GM19455 (cell line): Measurements from ENCODE around the gene RNF4.
"Not testable (repeated sequence)": the region's sequence is repeated elsewhere in the genome, so short reads cannot be mapped to it uniquely, and the experiment has no call there.

Experiments
- ATAC-seq: cut with Tn5 transposase; IDR thresholded peaks from one replicate; pipeline ENCODE4 v1.9.1; 2021; ENCODE audit not compliant: unreplicated experiment

RNF4 gene

DNA sequence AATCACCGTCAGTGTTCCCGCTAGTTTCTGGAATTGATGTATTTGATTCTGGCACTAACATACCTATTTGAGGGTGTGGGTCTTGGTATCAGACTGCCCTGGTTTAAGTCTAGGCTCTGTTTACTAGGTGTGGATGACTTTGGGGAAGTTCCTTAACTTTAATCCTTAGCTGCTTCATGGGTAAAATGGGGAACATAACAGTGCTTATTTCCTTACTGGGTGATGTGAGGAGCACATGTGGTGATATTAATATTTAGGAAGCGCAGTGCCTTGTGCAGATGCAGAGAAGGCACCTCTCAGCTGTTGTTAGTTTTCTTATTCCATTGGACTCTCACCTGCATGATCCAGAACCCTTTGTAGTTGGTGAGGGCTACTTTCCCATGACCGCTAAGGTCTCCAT, 17.1 kb downstream of the RNF4 start:
- no peak for ATAC-seq

DNA sequence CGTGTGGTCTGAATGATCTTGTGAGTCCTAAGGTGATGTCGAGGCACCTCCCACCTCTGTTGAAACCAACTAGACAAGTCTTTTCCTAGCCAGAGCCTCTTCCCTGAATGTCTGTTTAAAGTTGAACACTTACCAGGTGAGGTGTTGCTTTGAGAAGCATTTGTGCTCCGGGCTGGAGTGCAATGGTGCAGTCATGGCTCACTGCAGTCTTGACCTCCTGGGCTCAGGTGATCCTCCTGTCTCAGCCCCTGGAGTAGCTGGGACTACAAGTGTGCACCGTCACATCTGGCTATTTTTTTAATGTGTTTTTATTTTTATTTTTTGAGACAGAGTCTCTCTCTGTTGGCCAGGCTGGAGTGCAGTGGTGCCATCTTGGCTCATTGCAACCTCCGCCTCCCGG, 18.1 kb downstream of the RNF4 start:
- ATAC-seq: no peak

DNA sequence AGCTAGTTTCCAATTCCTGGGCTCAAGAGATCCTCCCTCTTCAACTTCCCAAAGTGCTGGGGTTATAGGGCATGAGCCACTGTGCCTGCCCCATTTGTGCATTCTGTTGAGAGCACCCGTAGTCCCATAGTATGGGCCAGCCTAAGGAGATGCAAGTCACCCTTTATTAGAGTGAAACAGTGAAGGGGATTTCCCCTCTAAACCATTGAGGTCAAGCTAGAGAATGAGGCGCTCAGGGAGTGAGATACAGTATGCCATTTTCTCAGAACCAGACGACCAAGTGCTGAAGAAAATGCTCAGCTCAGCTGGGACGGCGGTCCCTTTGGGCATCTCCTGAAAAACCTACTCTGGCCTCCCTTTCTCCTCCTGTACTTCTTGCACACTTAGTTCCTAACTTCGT, 18.7 kb downstream of the RNF4 start:
- ATAC-seq: peak; percentile 54

DNA sequence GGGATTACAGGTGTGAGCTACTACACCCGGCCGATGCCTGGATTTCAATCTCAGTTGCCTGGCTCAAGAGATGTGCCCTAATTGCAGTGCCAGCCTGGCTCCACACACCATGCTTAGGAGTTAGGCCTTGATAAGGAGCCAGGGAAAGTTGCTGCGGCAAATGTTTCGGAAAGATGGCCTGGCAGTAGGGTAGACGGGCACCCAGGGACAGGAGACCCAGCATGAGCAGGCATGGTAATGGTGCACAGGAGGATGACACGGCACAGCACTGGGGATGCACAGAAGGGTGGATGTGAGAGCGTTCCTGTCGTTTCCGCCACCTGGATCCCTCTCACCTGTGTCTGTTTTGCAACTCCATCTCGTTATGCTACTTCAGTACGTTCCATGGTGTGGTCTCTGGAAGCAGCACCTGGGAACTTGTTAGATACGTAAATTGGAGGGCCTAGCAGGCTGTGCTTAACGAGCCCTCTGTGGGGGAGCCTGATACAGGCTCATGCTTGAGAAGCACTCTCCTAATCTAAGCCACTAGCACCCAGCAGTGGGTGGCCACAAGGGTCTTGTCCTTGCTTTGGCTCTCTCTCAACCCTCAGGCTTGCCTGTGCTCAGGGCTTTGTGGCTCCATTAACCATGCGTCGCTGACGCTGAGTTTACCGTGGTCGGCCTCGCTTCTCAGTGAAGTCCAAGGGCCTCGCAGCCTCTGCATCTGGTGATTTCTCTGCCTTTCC, 20.3 kb downstream of the RNF4 start:
- ATAC-seq: no peak

DNA sequence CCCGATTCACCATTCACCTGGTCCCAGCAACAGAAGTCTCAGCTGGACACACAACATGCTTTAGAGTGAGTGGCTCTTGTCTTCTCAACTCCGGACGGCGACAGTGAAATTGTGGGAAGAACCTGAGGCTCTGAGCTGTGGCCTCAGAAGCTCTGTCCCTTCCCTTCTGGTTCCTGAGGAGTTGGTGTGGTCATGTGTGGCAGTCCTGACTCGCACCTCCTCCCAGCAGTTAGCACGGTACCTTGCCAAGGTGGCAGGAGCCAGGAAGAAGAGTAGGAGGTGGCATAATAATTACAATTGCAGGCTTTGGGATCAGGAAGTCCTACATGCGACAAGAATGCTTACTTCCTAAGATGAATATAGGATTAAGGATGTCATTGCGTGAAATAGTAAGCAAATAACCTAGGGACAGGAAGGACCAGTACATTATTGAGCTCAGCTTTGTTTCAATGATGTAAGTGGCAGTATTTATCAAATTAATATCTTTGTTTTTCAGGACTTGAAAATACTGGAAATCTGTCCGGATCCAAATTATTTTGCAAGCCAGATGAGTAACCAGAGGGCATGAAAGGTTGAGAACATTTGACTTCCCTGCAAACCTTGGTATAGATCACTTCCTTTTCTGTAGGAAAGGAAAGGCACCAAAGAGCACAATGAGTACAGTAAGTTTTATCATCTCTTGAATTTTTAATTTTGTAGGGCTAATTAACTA, 21.1 kb downstream of the RNF4 start:
- no peak for ATAC-seq

DNA sequence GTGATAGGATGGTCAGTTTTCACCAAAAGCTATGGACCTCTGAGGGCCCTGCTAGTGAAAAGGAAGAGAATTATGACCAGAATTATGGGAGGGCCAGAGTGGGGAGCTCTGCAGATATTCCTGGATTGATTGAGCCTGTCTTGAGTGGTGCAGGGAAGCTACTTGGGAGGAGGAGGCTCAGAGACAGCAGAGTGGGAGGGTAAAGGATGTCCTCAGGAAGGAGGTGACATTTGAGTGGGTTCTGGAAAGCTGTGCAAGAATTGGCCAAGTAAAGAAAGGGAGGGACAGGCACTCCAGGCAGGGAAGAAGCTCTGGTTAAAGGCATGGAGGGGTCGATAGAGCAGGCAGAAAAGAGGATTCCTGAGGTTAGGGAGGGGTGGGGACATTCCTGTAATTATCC, 24.1 kb downstream of the RNF4 start:
- no peak for ATAC-seq

DNA sequence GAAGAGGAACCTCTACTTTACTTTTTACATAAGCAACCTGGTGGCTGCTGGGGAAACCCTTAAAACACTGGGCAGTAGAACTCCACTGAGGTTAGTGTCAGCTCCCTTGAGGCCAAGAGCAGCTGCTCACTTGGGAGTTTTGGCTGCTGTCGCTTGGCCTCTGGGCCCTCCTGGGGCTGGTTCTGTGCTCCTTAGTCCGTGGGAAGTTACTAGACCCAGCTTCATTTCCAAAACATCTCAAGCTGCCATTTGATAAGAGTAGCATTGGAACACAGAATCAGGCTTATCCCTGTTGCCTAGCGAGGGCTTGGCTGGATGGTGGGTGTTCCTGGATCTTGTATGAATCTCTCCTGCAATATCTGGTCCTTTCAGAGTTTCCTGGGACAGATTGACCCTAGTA, 26.1 kb downstream of the RNF4 start:
- no peak for ATAC-seq

DNA sequence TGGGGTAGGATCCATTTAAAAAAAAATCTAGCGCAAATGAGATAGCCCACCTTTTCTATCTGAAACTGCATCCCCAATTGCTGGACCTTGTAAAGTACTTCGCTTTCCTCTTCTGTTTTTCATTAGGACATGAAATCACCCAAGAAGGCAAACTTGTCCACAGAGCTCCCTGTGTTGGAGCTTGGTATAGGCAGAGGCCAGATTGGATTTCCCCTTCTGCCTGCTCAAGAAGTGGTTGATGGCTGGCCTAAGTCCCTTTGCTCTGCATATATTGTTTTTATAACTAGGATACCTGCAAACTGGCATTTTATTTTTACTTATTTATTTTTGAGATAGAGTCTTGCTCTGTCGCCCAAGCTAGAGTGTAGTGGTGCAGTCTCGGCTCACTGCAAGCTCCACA, 28.4 kb downstream of the RNF4 start:
- no peak for ATAC-seq

DNA sequence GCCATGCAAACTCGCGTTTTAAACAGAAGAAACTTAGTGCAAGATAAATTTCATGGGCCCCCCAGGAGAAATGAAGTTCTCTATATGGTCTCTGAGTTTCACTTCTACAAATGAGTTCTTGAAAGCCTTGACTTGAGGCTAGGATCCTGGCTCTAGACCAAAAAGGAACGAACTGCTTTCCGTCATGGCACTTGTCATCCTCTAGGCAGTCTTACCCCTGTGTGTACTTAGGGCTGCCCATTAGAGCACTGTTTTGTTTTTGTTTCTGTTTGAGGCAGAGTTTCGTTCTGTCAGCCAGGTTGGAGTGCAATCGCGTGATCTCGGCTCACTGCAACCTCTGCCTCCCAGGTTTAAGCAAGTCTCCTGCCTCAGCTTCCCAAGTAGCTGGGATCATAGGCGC, 29.0 kb downstream of the RNF4 start:
- peak; percentile 86 for ATAC-seq

DNA sequence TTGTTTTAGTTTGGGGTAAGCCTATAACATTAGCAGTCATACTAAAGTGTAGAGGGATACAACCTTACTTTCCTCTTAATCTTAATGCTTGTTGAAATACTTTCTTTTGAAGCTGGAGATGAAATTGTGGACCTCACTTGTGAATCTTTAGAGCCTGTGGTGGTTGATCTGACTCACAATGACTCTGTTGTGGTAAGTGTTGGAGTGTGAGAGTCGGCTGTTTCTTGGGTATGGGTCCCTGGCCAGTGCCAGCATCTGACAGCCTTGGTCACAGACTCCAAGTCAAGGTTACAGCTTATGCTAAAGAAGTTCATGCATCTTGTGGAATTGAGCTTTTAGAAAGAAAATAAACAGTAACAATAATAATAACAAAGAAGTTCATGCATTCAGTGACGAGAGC, 31.6 kb downstream of the RNF4 start:
- no peak for ATAC-seq

DNA sequence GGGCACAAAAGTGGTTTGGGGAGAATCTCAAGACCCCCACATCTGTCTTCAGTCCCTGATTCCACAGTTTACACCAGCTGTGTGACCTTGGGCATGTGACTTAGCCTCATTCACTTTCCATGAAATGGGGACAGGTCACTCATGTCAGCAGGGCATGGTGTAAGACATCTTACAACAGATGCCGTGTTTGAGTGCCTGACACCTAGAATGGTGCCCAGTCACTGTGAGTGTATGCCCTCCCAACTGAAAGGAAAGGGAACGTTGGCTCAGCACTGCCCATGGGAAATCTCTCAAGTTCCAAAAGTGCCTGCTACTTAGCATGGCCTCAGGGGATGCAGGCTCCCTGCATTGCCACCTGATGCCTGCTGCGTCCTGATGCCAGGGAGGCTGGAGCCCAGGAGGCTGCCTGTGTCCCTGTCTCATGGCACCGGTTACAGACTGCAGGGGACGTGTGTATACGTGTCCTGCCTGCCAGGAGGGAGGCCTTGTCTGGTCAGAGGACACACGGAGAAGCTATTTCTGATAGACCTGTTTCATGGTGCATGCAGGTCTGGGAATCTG, 32.2 kb downstream of the RNF4 start:
- no peak for ATAC-seq

DNA sequence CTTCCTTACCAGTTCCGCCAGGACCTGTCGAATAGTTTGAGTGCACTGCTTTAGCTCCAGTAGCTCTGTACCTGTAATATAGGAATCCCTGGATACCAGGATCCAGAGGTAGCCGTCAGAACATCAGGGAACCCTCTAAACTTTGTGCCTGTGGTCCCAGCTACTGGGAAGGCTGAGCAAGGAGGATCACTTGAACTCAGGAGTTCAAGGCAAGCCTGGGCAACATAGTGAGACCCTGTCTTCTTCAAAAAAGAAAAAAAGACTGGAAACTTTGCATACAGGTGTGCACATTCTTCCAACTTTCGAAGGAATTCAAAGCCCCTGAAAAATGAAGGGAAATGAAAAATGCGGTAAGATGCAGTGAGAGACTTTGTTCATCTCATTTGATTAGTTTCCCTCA, 34.9 kb downstream of the RNF4 start:
- ATAC-seq: no peak

DNA sequence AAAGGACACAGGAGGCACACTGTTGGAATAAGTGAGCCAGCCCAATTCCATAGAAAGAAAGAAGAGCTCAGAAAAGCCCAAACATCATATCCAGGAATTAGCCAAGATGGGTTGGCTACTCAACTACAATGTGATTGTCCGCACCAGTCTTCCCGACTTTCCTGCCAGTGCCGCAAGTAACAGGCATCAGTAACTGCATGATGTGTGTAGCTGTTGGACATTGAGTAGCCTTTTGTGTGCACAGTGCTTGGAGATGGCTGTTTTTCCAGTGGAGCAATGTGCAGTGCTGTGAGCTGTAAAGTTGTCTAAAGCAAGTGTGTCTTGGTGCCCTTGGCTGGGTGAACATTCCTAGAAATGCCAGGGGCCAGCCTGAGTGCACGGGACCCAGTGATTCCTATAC, 38.4 kb downstream of the RNF4 start:
- ATAC-seq: no peak

DNA sequence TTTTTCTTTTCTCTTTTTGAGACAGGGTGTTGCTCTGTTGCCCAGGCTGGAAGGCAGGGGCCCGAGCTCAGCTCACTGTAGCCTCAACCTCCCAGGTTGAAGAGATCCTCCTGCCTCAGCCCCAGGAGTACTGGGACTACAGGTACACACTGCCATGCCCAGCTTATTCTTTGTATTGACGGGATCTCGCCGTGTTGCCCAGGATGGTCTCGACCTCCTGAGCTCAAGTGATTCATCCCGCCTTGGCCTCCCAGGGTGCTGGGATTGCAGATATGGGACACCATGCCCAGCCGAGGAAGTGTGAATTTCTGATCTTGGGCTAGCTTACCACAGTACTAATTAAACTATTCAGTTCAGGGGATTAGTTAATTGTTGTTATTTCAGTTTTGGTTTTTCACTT, 38.9 kb downstream of the RNF4 start:
- ATAC-seq: no peak

DNA sequence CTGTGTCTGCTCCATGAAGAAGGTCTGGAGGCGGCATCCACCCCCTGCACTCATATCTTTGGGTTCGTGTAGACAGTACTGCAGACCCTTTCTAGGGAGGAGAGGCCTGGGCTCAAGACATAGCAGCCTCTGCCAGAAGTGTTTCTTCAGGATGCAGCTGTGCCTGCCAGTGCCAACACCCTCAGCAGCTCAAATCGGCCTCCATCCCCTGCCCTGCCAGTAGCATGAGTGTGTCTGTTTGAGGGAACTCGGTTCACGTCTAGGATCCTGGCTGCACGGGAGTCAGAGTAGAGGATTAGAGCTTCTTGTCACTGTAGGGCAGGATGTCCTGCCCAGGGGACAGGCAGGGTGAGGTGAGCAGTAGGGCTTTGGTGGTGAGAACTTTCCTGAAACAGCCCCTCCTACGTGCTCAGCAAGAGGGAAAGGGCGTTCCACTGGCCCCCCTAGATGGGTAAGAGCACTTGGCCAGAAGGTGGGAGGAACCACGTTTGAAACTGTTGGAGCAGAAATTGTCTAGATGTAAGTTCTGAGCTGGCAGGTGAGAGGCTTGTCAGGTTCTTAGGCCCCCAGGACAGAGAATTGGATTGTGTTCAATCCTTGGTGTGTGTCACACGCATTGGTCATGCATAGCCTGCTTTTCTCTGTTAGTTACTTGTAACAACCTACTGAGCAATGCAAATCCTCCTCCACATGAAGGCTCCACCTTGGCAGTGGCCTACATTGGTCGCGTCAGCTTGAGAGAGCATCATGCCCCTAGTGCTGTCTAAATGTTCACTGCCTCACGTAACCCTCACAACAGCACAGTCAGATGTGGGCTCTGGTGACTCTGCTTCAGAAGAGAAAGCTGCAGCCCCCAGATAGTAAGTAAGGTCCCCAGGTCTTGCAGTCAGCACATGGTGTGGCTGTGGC, 41.7 kb downstream of the RNF4 start:
- ATAC-seq: no peak

DNA sequence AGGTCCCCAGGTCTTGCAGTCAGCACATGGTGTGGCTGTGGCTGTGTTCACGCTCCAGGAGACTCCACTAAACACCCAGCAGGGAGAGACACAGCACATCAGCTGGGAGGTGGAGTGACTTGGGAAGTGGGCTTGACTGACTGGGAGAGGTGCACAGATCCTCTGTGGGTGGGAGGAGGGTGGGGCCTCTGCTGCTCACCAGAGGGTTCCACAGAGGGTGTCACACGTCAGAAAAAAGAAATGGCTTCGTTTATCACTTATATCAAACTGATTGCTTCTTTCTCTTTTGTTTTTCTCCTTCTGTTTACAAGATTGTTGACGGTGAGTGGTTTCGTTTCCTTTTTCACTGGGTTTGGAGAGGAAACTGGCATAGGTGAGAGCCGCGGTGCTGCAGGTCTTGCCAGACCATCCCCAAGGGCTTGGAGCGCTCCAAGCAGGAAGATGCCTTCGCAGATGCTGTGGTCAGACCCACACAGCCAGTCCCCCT, 42.8 kb downstream of the RNF4 start:
- no peak for ATAC-seq

DNA sequence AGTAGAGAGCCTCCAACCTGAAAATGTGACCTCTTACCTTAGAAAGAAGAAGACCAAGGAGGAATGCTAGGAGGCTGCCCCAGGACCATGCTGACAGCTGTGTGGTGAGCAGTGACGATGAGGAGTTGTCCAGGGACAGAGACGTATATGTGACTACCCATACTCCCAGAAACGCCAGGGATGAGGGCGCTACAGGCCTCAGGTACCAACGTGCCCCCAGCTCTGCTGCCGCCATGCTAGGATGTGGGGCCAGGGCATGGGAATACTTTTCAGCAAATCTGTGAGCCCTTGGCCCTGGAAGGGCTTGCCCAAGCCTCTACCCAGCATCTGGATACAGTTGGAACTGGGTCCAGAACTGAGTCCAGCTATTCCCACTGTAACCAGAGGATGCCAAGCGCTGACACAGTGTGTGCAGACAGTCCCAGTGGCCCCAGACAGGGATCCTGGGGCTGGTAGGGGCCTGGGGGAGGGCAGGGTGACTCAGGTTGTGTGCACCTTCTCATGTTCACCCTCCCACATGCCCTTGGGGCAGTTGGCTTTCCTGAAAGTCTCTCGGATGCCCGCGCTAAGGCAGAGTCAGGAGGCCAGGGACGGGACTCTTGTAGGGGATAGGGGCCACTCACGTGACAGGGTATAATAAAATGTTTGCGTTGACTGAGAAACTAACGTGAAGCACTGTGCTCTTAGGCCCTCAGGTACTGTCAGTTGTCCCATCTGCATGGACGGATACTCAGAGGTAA, 43.7 kb downstream of the RNF4 start:
- no peak for ATAC-seq

DNA sequence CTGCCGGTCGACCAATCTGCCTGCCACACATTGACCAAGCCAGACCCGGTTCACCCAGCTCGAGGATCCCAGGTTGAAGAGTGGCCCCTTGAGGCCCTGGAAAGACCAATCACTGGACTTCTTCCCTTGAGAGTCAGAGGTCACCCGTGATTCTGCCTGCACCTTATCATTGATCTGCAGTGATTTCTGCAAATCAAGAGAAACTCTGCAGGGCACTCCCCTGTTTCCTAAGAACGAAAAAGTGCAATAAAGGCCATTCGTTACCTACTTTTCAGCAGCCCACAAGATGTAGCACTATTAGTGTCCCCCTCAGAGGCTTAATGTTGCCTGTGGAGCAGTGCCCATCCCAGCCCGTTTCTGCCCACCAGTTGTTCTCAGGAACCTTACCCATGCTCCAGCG, 45.3 kb downstream of the RNF4 start:
- not testable (repeated sequence) for ATAC-seq

DNA sequence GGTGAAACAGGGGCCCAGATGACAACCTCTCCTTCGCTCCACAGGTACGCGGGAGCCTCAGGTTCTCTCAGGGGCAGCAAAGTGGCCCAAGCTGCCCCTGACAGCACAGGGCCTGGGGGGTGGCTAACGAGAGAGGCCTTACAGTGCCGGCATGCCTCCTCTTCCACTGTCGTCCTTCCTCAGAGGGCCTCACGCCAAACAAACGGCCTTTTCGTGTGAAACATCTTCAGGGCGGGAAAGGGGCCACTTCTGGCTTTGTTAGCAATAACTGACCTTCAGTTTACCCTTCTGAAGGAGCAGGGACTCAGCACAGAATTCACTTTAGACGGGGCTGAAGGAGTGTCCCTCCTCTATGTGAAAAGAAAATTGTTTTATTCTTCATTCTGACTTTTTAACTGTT, 46.0 kb downstream of the RNF4 start:
- ATAC-seq: not testable (repeated sequence)

DNA sequence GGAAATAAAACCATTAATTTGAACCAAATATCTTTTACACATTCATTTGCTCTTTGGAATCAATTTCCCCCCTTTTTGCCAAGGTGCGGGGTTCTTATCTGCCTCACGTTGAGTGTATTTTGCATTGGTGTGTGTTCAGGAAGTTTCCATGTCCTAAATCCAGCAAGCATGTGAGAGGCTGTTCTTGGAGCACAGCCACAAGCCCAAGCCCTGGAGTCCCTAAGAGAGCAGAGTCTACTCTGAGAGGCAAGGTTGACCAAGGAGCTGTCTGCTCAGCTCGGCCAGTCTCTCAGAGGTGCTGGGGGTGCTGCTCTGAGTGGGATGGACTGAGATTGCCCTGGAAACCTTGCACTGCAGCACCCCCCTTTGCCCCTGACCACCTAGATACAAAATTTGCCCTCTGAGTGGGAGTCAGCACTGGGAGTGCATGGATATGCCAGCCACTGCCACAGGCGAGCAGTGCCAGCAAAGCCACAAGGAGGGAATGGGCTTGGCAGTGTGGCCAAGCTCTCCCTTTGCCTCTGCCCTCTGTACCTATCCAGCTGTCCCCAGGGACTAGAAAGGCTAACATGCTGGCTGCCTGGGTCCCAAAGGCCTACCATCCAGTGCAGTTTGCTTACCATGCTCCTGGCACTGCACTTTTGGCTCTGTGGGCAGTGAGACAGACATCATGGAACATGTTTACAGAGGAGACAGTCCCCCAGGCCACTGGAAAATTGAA, 47.1 kb downstream of the RNF4 start:
- ATAC-seq: no peak
